HEK293T (cell line): ENCODE results near the gene UTS2.

Experiments
- CTCF ChIA-PET: fragments of 350-600 bp; formaldehyde crosslinking; extraction: SDS; loops from one replicate; lab custom pipeline; 2021; ENCODE audit warnings: antibody characterized with exemption, inconsistent platforms; lab: Yijun Ruan, JAX
- POLR2A ChIA-PET: fragments of 350-600 bp; formaldehyde crosslinking; extraction: SDS; loops from one replicate; lab custom pipeline; 2020; ENCODE audit warnings: antibody characterized with exemption, inconsistent platforms; lab: Yijun Ruan, JAX
- DNase-seq: peaks from one replicate; pipeline ENCODE4 v3.0.0; 2012; ENCODE audit warnings: mixed read lengths; ENCODE audit errors: extremely low spot score
- ARNT ChIP-seq: fragments of 450-650 bp; IDR thresholded peaks from 2 replicates; pipeline ENCODE4 v1.6.1; 2017; ENCODE audit warnings: mild to moderate bottlenecking
- BHLHE40 ChIP-seq: fragments of 450-650 bp; IDR thresholded peaks from 2 replicates; pipeline ENCODE4 v1.6.1; 2016; ENCODE audit warnings: mild to moderate bottlenecking, moderate library complexity, borderline replicate concordance
- CTBP1 ChIP-seq: fragments of 450-650 bp; IDR thresholded peaks from 2 replicates; pipeline ENCODE4 v1.6.1; 2016; ENCODE audit warnings: borderline replicate concordance
- ELF4 ChIP-seq: fragments of 450-650 bp; IDR thresholded peaks from 2 replicates; pipeline ENCODE4 v1.6.1; 2017; ENCODE audit warnings: antibody characterized with exemption
- FOXA1 ChIP-seq: fragments of 450-650 bp; IDR thresholded peaks from 2 replicates; pipeline ENCODE4 v1.6.1; 2016; ENCODE audit warnings: mild to moderate bottlenecking
- FOXK2 ChIP-seq: fragments of 450-650 bp; IDR thresholded peaks from 2 replicates; pipeline ENCODE4 v1.6.1; 2016; ENCODE audit warnings: mild to moderate bottlenecking
- FOXM1 ChIP-seq: fragments of 450-650 bp; IDR thresholded peaks from 2 replicates; pipeline ENCODE4 v1.6.1; 2017; ENCODE audit warnings: mild to moderate bottlenecking, borderline replicate concordance
- HDGF ChIP-seq: fragments of 450-650 bp; IDR thresholded peaks from 2 replicates; pipeline ENCODE4 v1.6.1; 2017; ENCODE audit warnings: antibody characterized with exemption, borderline replicate concordance
- L3MBTL2 ChIP-seq: fragments of 450-650 bp; conservative IDR thresholded peaks from 2 replicates; pipeline ENCODE4 v1.6.1; 2016; ENCODE audit warnings: mild to moderate bottlenecking
- LEF1 ChIP-seq: fragments of 450-650 bp; IDR thresholded peaks from 2 replicates; pipeline ENCODE4 v1.6.1; 2017; ENCODE audit warnings: mild to moderate bottlenecking, borderline replicate concordance
- NFRKB ChIP-seq: fragments of 450-650 bp; IDR thresholded peaks from 2 replicates; pipeline ENCODE4 v1.6.1; 2016; ENCODE audit warnings: mild to moderate bottlenecking, moderate library complexity
- SP1 ChIP-seq: fragments of 450-650 bp; IDR thresholded peaks from 2 replicates; pipeline ENCODE4 v1.6.1; 2017
- SUZ12 ChIP-seq: fragments of 450-650 bp; IDR thresholded peaks from 2 replicates; pipeline ENCODE4 v1.6.1; 2016; ENCODE audit warnings: mild to moderate bottlenecking
- TF ChIP-seq, protein P1 (sequence below): fragments of 450-650 bp; IDR thresholded peaks from 2 replicates; pipeline ENCODE4 v1.6.1; 2016

Gene UTS2

DNA sequence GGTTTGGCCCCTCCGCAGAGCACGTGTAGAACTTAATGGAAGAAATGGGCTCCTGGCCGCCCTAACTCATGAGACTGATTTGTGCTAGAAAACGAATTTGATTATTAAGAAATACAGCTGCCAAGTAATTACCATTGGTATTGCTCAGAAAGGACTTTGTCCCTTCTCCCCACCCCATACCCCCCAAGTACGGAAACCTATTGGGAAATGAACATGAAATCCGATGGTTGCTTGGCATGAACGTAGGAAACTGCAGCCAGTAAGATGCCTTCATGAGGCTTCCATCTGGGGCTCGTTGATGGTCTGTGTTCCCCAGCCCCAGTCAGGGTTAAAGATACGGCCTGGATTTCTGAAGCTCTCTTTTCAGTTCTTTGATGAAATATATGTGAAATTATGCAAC, 47.4 kb downstream of the UTS2 start:
- ChIA-PET CTCF (interaction anchor here (0.6 kb wide), 1 partner anchor 138 kb away, joined by 3 read pairs; no protein-coding TSS in a partner anchor), POLR2A (no interaction called here)
- DNase-seq: no peak
- TF ChIP-seq ELF4 (no peak), FOXK2 (no peak), CTBP1 (no peak), BHLHE40 (no peak), HDGF (no peak), FOXA1 (no peak), L3MBTL2 (no peak), SUZ12 (no peak), LEF1 (no peak), FOXM1 (no peak), NFRKB (no peak), SP1 (no peak), ARNT (no peak)
- TF ChIP-seq, protein P1, sequence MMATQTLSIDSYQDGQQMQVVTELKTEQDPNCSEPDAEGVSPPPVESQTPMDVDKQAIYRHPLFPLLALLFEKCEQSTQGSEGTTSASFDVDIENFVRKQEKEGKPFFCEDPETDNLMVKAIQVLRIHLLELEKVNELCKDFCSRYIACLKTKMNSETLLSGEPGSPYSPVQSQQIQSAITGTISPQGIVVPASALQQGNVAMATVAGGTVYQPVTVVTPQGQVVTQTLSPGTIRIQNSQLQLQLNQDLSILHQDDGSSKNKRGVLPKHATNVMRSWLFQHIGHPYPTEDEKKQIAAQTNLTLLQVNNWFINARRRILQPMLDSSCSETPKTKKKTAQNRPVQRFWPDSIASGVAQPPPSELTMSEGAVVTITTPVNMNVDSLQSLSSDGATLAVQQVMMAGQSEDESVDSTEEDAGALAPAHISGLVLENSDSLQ: no peak
